ENCODE data around the gene TAF11L5. TPM values are rescaled to one million over a fixed set of nuclear protein-coding genes. Genes with fewer than 3 reads are reported as not detected.
"Not testable (repeated sequence)": the region's sequence is repeated elsewhere in the genome, so short reads cannot be mapped to it uniquely, and the experiment has no call there.

TAF11L5 gene
- not detected for total RNA-seq

DNA sequence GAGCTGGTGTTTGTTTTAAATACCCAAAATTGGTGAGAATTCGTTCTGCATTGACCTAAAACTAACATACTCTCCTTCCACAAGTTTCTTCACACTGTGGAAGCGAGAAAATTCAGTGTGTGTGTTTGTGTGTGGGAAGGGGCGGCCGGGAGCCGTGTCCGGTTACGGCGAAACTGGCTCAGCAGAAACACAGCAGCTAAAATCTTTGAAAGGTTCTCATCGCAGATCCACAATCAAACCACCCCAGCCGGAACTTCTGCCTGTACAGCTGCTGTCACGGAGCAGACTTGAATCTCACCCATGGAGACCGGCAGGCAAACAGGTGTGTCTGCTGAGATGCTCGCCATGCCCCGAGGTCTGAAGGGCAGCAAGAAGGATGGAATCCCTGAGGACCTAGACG lies at the start of gene TAF11L5:
Gene TAF11L5 (plus strand): TSS at position 301 of the 400 bp plus-strand sequence.
- intact Hi-C loops (cut with DNase I); ATAC-seq; H3K9me3 ChIP-seq; H3K4me3 ChIP-seq; H3K27me3 ChIP-seq; H3K27ac ChIP-seq; H3K4me1 ChIP-seq; DNase-seq; H3K36me3 ChIP-seq (replicated peaks in 1 of 2; ENCODE audit: insufficient read depth in 1 of 2, low read depth in 2 of 2): not testable (repeated sequence)
- WGBS, 2 donors: no CpG with 5 or more reads among the region's 15 CpGs

- DNase-seq (no peak), ATAC-seq (no peak)
- H3K27me3 ChIP-seq: no peaks in the 10 kb centered on the region
- no peak overlapping the region for H3K27ac ChIP-seq
- H3K36me3 ChIP-seq (replicated peaks in 1 of 2; ENCODE audit: insufficient read depth in 1 of 2, low read depth in 2 of 2): no peaks in the 10 kb centered on the region
- TF ChIP-seq CTCF (IDR thresholded peaks at IDR 0.05): no peak
- TF ChIP-seq POLR2A (IDR thresholded peaks at IDR 0.05): no peak
- no peaks in the 10 kb centered on the region for H3K9me3 ChIP-seq
- no peak overlapping the region for H3K4me3 ChIP-seq
- H3K4me1 ChIP-seq: no peaks in the 10 kb centered on the region
- 49 to 55% methylated on average over 3 of the region's 3 CpGs for WGBS, 2 donors
- intact Hi-C loops (cut with DNase I): no loop called here
These were observed 48.0 kb upstream of the TAF11L5 start for GRCh38 chr5:17477043-17477442.

DNA sequence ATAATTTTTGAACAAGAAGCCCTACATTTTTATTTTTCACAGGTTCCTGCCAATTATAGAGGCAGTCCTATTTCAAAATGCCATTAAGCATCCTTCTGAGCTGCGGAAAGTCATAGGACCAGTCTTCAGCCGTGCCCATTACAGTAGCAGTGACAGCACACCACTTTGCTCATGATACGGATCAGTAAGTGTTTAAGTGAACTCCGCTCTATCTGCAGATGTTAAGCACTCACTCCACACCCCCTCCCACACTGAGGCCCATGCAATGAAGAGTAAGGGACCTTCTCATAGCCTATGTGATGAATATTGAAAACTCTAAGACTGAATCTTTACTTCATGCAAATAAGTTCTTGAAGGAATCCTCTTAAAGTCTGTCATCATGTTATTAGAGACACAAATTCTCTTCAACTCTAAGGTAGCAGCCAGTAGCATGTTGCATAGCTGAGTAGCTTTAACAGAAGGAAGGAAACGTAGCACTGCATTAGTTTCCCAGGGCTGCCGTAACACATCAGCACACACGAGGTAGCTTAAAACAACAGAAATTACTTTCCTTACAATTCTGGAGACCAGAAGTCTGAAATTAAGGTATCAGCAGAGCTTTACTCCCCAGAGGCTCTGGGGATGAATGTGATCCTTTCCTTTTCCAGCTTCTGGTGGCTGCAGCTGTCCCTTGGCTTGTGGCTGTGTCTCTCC lies 47.3 kb upstream of the TAF11L5 start:
- H3K4me3 ChIP-seq: no peak overlapping the region
- H3K4me1 ChIP-seq: no peaks in the 10 kb centered on the region
- H3K36me3 ChIP-seq (replicated peaks in 1 of 2; ENCODE audit: insufficient read depth in 1 of 2, low read depth in 2 of 2): no peaks in the 10 kb centered on the region
- H3K9me3 ChIP-seq: no peaks in the 10 kb centered on the region
- intact Hi-C loops (cut with DNase I): no loop called here
- no peak for TF ChIP-seq POLR2A (IDR thresholded peaks at IDR 0.05)
- TF ChIP-seq CTCF (IDR thresholded peaks at IDR 0.05): no peak
- WGBS, 2 donors: 49 to 51% methylated on average over 7 of the region's 7 CpGs
- no peak overlapping the region for H3K27ac ChIP-seq
- no peak for DNase-seq
- no peaks in the 10 kb centered on the region for H3K27me3 ChIP-seq
- ATAC-seq: no peak

- TF ChIP-seq POLR2A (IDR thresholded peaks at IDR 0.05) (no peak), CTCF (IDR thresholded peaks at IDR 0.05) (no peak)
- no peaks in the 10 kb centered on the region for H3K4me1 ChIP-seq
- ATAC-seq (no peak), DNase-seq (no peak)
- H3K27me3 ChIP-seq: no peaks in the 10 kb centered on the region
- no peaks in the 10 kb centered on the region for H3K9me3 ChIP-seq
- intact Hi-C loops (cut with DNase I): no loop called here
- WGBS, 2 donors: 54 to 55% methylated on average over 4 of the region's 4 CpGs
- H3K4me3 ChIP-seq: no peak overlapping the region
- no peak overlapping the region for H3K27ac ChIP-seq
- no peaks in the 10 kb centered on the region for H3K36me3 ChIP-seq (replicated peaks in 1 of 2; ENCODE audit: insufficient read depth in 1 of 2, low read depth in 2 of 2)
These were observed 43.7 kb upstream of the TAF11L5 start for GRCh38 chr5:17481378-17481777.

DNA sequence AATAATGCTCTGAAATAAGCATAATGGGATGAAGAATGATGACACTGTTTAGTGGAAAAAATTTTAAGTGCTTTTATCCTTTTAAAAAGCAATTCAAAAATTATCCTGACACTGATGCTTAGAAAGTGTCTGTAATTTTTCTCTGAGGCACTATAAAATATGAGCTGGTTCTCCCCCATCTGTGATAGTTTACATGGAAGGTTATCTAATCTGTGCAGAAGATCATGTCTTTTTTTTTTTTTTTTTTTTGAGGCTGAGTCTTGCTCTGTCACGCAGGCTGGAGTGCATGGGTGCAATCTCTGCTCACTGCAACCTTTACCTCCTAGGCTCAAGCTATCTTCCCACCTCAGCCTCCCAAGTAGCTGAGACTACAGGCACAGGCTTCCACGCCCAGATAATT lies 42.2 kb upstream of the TAF11L5 start:
- DNase-seq: no peak
- Histone ChIP-seq H3K27me3 (no peaks in the 10 kb centered on the region), H3K4me1 (no peaks in the 10 kb centered on the region), H3K9me3 (no peaks in the 10 kb centered on the region), H3K4me3 (no peak overlapping the region), H3K27ac (no peak overlapping the region), H3K36me3 (replicated peaks in 1 of 2; ENCODE audit: insufficient read depth in 1 of 2, low read depth in 2 of 2) (no peaks in the 10 kb centered on the region)
- intact Hi-C loops (cut with DNase I): no loop called here
- WGBS, 2 donors: 31 to 44% methylated on average over 2 of the region's 2 CpGs
- no peak for ATAC-seq
- TF ChIP-seq CTCF (IDR thresholded peaks at IDR 0.05): no peak
- TF ChIP-seq POLR2A (IDR thresholded peaks at IDR 0.05): no peak

- intact Hi-C loops (cut with DNase I); H3K9me3 ChIP-seq; H3K27ac ChIP-seq; DNase-seq; ATAC-seq; H3K4me3 ChIP-seq; H3K36me3 ChIP-seq (replicated peaks in 1 of 2; ENCODE audit: insufficient read depth in 1 of 2, low read depth in 2 of 2); H3K4me1 ChIP-seq; H3K27me3 ChIP-seq: not testable (repeated sequence)
- WGBS, 2 donors: 62 to 75% methylated on average over 10 of the region's 10 CpGs
These were observed 38.4 kb upstream of the TAF11L5 start for GRCh38 chr5:17486464-17487173.
